Measurements from ENCODE around the gene FRAS1.
"Not testable (repeated sequence)": the region's sequence is repeated elsewhere in the genome, so short reads cannot be mapped to it uniquely, and the experiment has no call there.

FRAS1 gene

GRCh38 chr4:78247536-78248285 lies 190.6 kb downstream of the FRAS1 start:
- Mint-ChIP-seq H3K27me3 (ENCODE audit: low read depth) (no peaks in the 10 kb centered on the region), H3K9me3 (no peaks in the 10 kb centered on the region), H3K27ac (no peak overlapping the region), H3K4me1 (ENCODE audit: low read depth) (no peaks in the 10 kb centered on the region), H3K36me3 (ENCODE audit: low read depth) (no peaks in the 10 kb centered on the region), H3K4me3 (no peak overlapping the region)
- DNase-seq (ENCODE audit: low spot score), result no peak

- no peak overlapping the region for H3K27ac Mint-ChIP-seq
- H3K27me3 Mint-ChIP-seq (ENCODE audit: low read depth), result no peaks in the 10 kb centered on the region
- H3K4me1 Mint-ChIP-seq (ENCODE audit: low read depth), result no peaks in the 10 kb centered on the region
- peaks cover 4% of the 10 kb centered on the region for H3K9me3 Mint-ChIP-seq
- no peak overlapping the region for H3K4me3 Mint-ChIP-seq
- no peak for DNase-seq (ENCODE audit: low spot score)
- no peaks in the 10 kb centered on the region for H3K36me3 Mint-ChIP-seq (ENCODE audit: low read depth)
These were observed 193.4 kb downstream of the FRAS1 start for GRCh38 chr4:78250500-78250899.

DNA sequence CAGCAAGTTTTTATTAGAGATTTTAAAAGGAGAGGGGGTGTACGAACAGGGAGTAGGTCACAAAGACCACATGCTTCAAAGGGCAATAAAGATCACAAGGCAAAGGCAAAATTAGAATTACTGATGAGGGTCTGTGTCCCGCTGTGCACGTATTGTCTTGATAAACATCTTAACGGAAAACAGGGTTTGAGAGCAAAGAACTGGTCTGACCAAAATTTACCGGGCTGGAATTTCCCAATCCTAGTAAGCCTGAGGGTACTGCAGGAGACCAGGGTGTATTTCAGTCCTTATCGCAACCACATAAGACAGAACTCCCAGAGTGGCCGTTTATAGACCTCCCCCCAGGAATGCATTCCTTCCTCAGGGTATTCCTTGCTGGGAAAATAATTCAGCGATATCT lies 195.7 kb downstream of the FRAS1 start:
- not testable (repeated sequence) for H3K4me3 Mint-ChIP-seq; DNase-seq (ENCODE audit: low spot score); H3K4me1 Mint-ChIP-seq (ENCODE audit: low read depth); H3K36me3 Mint-ChIP-seq (ENCODE audit: low read depth); H3K27me3 Mint-ChIP-seq (ENCODE audit: low read depth); H3K27ac Mint-ChIP-seq; H3K9me3 Mint-ChIP-seq

DNA sequence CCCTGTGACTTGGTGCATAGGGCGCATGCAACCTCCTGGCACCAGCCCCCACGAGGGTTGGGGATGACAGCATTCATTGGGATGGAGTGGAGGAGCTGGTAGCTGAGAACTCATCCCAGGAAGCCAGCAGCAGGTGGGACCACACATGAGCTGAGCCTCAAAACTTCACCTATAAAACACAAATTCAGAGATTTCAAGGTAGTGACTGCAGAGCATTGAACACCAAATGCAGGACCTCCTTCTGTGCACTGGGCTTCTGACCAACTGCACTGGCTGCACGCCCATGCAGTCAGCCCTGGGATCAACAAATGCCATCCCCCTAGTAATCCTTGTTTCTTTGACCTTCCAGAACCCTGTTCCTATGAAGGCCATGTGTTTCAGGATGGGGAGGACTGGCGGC lies 197.8 kb downstream of the FRAS1 start:
- H3K27me3 Mint-ChIP-seq (ENCODE audit: low read depth), result no peaks in the 10 kb centered on the region
- H3K4me1 Mint-ChIP-seq (ENCODE audit: low read depth), result no peaks in the 10 kb centered on the region
- peaks cover 4% of the 10 kb centered on the region for H3K9me3 Mint-ChIP-seq
- H3K27ac Mint-ChIP-seq, result no peak overlapping the region
- no peak overlapping the region for H3K4me3 Mint-ChIP-seq
- no peaks in the 10 kb centered on the region for H3K36me3 Mint-ChIP-seq (ENCODE audit: low read depth)
- no peak for DNase-seq (ENCODE audit: low spot score)

- Mint-ChIP-seq H3K9me3 (no peaks in the 10 kb centered on the region), H3K27ac (no peak overlapping the region), H3K36me3 (ENCODE audit: low read depth) (no peaks in the 10 kb centered on the region), H3K4me1 (ENCODE audit: low read depth) (no peaks in the 10 kb centered on the region), H3K4me3 (no peak overlapping the region), H3K27me3 (ENCODE audit: low read depth) (no peaks in the 10 kb centered on the region)
- DNase-seq (ENCODE audit: low spot score), result no peak
These were observed 207.9 kb downstream of the FRAS1 start for GRCh38 chr4:78265006-78265405.

DNA sequence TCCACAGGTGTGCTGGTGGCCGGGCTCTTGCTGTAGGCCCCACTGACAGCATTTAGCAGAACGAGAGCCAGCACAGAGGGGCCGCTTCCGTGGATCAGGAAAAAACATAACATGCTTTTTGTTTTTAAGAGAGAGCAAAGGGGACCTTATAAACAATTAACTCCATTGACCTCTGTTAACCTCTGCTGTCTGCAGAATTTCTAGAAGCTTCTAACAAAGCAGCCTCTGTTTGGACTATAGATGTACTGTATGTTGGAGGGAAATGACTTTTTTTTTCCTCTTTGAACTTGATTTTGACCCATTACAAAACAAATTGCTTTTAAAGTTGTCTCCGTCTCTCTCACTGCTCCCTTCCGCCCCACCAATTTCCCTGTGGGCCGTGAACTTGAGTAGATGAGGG lies 210.7 kb downstream of the FRAS1 start:
- H3K9me3 Mint-ChIP-seq, result no peaks in the 10 kb centered on the region
- H3K4me1 Mint-ChIP-seq (ENCODE audit: low read depth), result no peaks in the 10 kb centered on the region
- no peak for DNase-seq (ENCODE audit: low spot score)
- no peaks in the 10 kb centered on the region for H3K36me3 Mint-ChIP-seq (ENCODE audit: low read depth)
- H3K4me3 Mint-ChIP-seq, result no peak overlapping the region
- no peak overlapping the region for H3K27ac Mint-ChIP-seq
- H3K27me3 Mint-ChIP-seq (ENCODE audit: low read depth), result no peaks in the 10 kb centered on the region

GRCh38 chr4:78268597-78268996 lies 211.5 kb downstream of the FRAS1 start:
- Mint-ChIP-seq H3K27me3 (ENCODE audit: low read depth) (no peaks in the 10 kb centered on the region), H3K27ac (no peak overlapping the region), H3K9me3 (no peaks in the 10 kb centered on the region), H3K36me3 (ENCODE audit: low read depth) (no peaks in the 10 kb centered on the region), H3K4me1 (ENCODE audit: low read depth) (no peaks in the 10 kb centered on the region), H3K4me3 (no peak overlapping the region)
- DNase-seq (ENCODE audit: low spot score), result no peak

DNA sequence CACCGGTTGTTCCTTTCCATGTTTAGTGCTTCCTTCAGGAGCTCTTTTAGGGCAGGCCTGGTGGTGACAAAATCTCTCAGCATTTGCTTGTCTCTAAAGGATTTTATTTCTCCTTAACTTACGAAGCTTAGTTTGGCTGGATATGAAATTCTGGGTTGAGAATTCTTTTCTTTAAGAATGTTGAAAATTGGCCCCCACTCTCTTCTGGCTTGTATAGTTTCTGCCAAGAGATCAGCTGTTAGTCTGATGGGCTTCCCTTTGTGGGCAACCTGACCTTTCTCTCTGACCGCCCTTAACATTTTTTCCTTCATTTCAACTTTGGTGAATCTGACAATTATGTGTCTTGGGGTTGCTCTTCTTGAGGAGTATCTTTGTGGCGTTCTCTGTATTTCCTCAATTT lies 218.3 kb downstream of the FRAS1 start:
- not testable (repeated sequence) for DNase-seq (ENCODE audit: low spot score); H3K36me3 Mint-ChIP-seq (ENCODE audit: low read depth); H3K27me3 Mint-ChIP-seq (ENCODE audit: low read depth); H3K9me3 Mint-ChIP-seq; H3K4me3 Mint-ChIP-seq; H3K27ac Mint-ChIP-seq; H3K4me1 Mint-ChIP-seq (ENCODE audit: low read depth)

GRCh38 chr4:78286281-78286680 lies 229.2 kb downstream of the FRAS1 start:
- H3K4me1 Mint-ChIP-seq (ENCODE audit: low read depth), result no peaks in the 10 kb centered on the region
- no peak for DNase-seq (ENCODE audit: low spot score)
- no peaks in the 10 kb centered on the region for H3K36me3 Mint-ChIP-seq (ENCODE audit: low read depth)
- no peak overlapping the region for H3K4me3 Mint-ChIP-seq
- peaks cover 2% of the 10 kb centered on the region for H3K27me3 Mint-ChIP-seq (ENCODE audit: low read depth)
- no peaks in the 10 kb centered on the region for H3K9me3 Mint-ChIP-seq
- H3K27ac Mint-ChIP-seq, result no peak overlapping the region

- no peak for DNase-seq (ENCODE audit: low spot score)
- H3K4me1 Mint-ChIP-seq (ENCODE audit: low read depth), result no peaks in the 10 kb centered on the region
- H3K4me3 Mint-ChIP-seq, result no peak overlapping the region
- no peaks in the 10 kb centered on the region for H3K27me3 Mint-ChIP-seq (ENCODE audit: low read depth)
- H3K9me3 Mint-ChIP-seq, result no peaks in the 10 kb centered on the region
- H3K27ac Mint-ChIP-seq, result no peak overlapping the region
- no peaks in the 10 kb centered on the region for H3K36me3 Mint-ChIP-seq (ENCODE audit: low read depth)
These were observed 231.2 kb downstream of the FRAS1 start for GRCh38 chr4:78288327-78288726.

GRCh38 chr4:78291277-78291676 lies 234.2 kb downstream of the FRAS1 start:
- Mint-ChIP-seq H3K27ac (no peak overlapping the region), H3K4me1 (ENCODE audit: low read depth) (peaks cover 2% of the 10 kb centered on the region), H3K36me3 (ENCODE audit: low read depth) (no peaks in the 10 kb centered on the region), H3K27me3 (ENCODE audit: low read depth) (no peaks in the 10 kb centered on the region), H3K4me3 (no peak overlapping the region), H3K9me3 (no peaks in the 10 kb centered on the region)
- DNase-seq (ENCODE audit: low spot score), result no peak

GRCh38 chr4:78292341-78292740 lies 235.2 kb downstream of the FRAS1 start:
- DNase-seq (ENCODE audit: low spot score), result no peak
- no peak overlapping the region for H3K27ac Mint-ChIP-seq
- peaks cover 8% of the 10 kb centered on the region for H3K4me1 Mint-ChIP-seq (ENCODE audit: low read depth)
- no peaks in the 10 kb centered on the region for H3K9me3 Mint-ChIP-seq
- no peak overlapping the region for H3K4me3 Mint-ChIP-seq
- peaks cover 2% of the 10 kb centered on the region for H3K27me3 Mint-ChIP-seq (ENCODE audit: low read depth)
- H3K36me3 Mint-ChIP-seq (ENCODE audit: low read depth), result no peaks in the 10 kb centered on the region

GRCh38 chr4:78292856-78293255 lies 235.7 kb downstream of the FRAS1 start:
- Mint-ChIP-seq H3K27ac (no peak overlapping the region), H3K36me3 (ENCODE audit: low read depth) (no peaks in the 10 kb centered on the region), H3K4me3 (no peak overlapping the region), H3K9me3 (no peaks in the 10 kb centered on the region), H3K4me1 (ENCODE audit: low read depth) (peaks cover 9% of the 10 kb centered on the region), H3K27me3 (ENCODE audit: low read depth) (peaks cover 2% of the 10 kb centered on the region)
- DNase-seq (ENCODE audit: low spot score), result no peak

DNA sequence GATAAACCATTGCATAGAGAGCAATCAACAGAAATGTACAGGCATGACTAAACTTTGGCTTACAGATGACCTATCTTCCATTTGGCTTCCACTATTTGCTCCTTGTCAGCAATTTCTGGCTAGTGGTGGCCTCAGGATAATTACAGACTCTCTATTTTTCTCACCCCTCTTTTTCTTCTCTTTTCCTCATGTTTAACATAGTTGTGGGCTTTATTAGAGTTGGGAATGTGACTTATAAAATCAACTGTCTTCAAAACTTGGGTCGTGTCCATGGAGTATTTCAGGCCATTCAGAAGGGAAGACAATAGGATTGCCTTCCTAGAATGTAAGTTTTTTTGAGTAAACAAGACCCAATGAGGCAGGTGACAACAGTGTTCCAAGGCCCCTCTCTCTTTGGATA lies 236.2 kb downstream of the FRAS1 start:
- peaks cover 9% of the 10 kb centered on the region for H3K4me1 Mint-ChIP-seq (ENCODE audit: low read depth)

DNA sequence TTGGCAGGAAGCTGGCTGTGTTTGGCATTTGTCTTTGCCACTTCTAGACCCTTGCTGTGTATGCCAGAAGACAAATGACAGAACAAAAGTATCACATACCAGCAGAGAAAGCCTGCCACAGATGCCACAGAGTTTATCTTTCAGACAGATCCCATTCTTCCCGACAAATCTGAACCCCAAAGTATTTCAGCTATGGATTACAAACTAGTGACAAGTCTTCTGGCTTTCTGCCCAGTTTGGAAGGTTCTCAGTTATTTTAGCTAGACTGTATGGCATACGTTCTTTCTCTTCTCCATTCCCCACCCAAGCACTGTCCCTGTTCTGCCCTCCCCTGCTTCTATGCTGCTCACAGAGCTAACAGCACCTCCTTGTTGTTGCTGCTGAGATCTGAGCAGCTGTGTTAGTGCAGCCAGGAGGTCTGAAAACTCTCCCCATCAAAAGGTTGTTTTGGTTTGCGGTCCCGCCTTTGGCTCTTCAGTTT lies 236.7 kb downstream of the FRAS1 start:
- Mint-ChIP-seq H3K27me3 (ENCODE audit: low read depth) (peaks cover 2% of the 10 kb centered on the region), H3K4me3 (no peak overlapping the region), H3K36me3 (ENCODE audit: low read depth) (no peaks in the 10 kb centered on the region), H3K4me1 (ENCODE audit: low read depth) (peaks cover 9% of the 10 kb centered on the region), H3K27ac (no peak overlapping the region), H3K9me3 (no peaks in the 10 kb centered on the region)
- no peak for DNase-seq (ENCODE audit: low spot score)

More for the DNA sequence above, 236.2 kb downstream of the FRAS1 start:
- Mint-ChIP-seq H3K9me3 (no peaks in the 10 kb centered on the region), H3K27ac (no peak overlapping the region), H3K36me3 (ENCODE audit: low read depth) (no peaks in the 10 kb centered on the region), H3K27me3 (ENCODE audit: low read depth) (peaks cover 2% of the 10 kb centered on the region), H3K4me3 (no peak overlapping the region)
- no peak for DNase-seq (ENCODE audit: low spot score)
